ENCODE measurements around the gene ACAN.

The ACAN gene

GRCh38 chr15:88802250-88802990 is 816 bp upstream of the ACAN start:
- no peak for DNase-seq

GRCh38 chr15:88802991-88803240 is 320 bp upstream of the ACAN start:
- DNase-seq, result no peak

- DNase-seq, result no peak
Observed at GRCh38 chr15:88803920-88804247, 648 bp downstream of the ACAN start.

GRCh38 chr15:88804257-88804656 is 1.0 kb downstream of the ACAN start:
- no peak for DNase-seq

- no peak for DNase-seq
Observed at GRCh38 chr15:88805031-88805780, 2.0 kb downstream of the ACAN start.

GRCh38 chr15:88810446-88810845 is 7.2 kb downstream of the ACAN start:
- no peak for DNase-seq

GRCh38 chr15:88812133-88812532 is 8.9 kb downstream of the ACAN start:
- no peak for DNase-seq

- DNase-seq, result no peak
Observed at GRCh38 chr15:88813960-88814359, 10.7 kb downstream of the ACAN start.

- no peak for DNase-seq
Observed at GRCh38 chr15:88814393-88814792, 11.2 kb downstream of the ACAN start.

- DNase-seq, result no peak
Observed at GRCh38 chr15:88818920-88819319, 15.7 kb downstream of the ACAN start.

- DNase-seq, result no peak
Observed at GRCh38 chr15:88821993-88822392, 18.8 kb downstream of the ACAN start.

GRCh38 chr15:88828791-88829190 is 25.6 kb downstream of the ACAN start:
- no peak for DNase-seq

- DNase-seq, result no peak
Observed at GRCh38 chr15:88830016-88830415, 26.8 kb downstream of the ACAN start.

GRCh38 chr15:88832820-88833730 is 29.8 kb downstream of the ACAN start:
- DNase-seq, result no peak

- DNase-seq, result no peak
Observed at GRCh38 chr15:88833731-88834100, 30.5 kb downstream of the ACAN start.

- peak in 1 of 2 donors; percentile 9 for DNase-seq
Observed at GRCh38 chr15:88834211-88834812, 31.1 kb downstream of the ACAN start.

- no peak for DNase-seq
Observed at GRCh38 chr15:88835119-88835518, 31.9 kb downstream of the ACAN start.

- DNase-seq, result no peak
Observed at GRCh38 chr15:88835646-88836045, 32.4 kb downstream of the ACAN start.

- no peak for DNase-seq
Observed at GRCh38 chr15:88838667-88839066, 35.4 kb downstream of the ACAN start.

- DNase-seq, result no peak
Observed at GRCh38 chr15:88839146-88839545, 35.9 kb downstream of the ACAN start.

GRCh38 chr15:88839961-88840360 is 36.7 kb downstream of the ACAN start:
- no peak for DNase-seq

GRCh38 chr15:88841236-88841635 is 38.0 kb downstream of the ACAN start:
- no peak for DNase-seq

GRCh38 chr15:88842156-88842555 is 38.9 kb downstream of the ACAN start:
- DNase-seq, result no peak

- DNase-seq, result no peak
Observed at GRCh38 chr15:88843334-88843733, 40.1 kb downstream of the ACAN start.
